ENCODE measurements around the gene GET4.

GRCh38 chr7:909358-910329 is 33.3 kb downstream of the GET4 start:
- TF ChIP-seq CTCF (conservative IDR thresholded peaks at IDR 0.05) = no peak
- TF ChIP-seq EZH2 (IDR thresholded peaks at IDR 0.05; ENCODE audit: low read depth) = no peak
